ENCODE data around the gene LRRC42.
"Not testable (repeated sequence)": the region's sequence is repeated elsewhere in the genome, so short reads cannot be mapped to it uniquely, and the experiment has no call there.

DNA sequence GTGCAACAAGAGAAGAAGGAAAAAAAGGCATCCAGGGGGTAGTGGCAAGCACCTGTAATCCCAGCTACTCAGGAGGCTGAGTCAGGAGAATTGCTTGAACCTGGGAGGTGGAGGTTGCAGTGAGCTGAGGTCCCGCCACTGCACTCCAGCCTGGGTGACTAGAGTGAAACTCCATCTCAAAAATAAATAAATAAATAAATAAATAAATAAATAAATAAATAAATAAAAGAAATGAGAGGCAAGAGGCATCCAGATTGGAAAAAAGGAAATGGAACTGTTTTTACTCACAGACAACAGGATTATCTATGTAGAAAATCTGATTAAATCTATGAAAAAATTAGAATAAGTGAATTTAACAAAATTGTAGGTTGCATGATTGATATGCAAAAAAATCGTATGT, 48.4 kb downstream of the LRRC42 start:
- not testable (repeated sequence) for TF ChIP-seq POLR2A (IDR thresholded peaks at IDR 0.05)
- TF ChIP-seq, protein P1, sequence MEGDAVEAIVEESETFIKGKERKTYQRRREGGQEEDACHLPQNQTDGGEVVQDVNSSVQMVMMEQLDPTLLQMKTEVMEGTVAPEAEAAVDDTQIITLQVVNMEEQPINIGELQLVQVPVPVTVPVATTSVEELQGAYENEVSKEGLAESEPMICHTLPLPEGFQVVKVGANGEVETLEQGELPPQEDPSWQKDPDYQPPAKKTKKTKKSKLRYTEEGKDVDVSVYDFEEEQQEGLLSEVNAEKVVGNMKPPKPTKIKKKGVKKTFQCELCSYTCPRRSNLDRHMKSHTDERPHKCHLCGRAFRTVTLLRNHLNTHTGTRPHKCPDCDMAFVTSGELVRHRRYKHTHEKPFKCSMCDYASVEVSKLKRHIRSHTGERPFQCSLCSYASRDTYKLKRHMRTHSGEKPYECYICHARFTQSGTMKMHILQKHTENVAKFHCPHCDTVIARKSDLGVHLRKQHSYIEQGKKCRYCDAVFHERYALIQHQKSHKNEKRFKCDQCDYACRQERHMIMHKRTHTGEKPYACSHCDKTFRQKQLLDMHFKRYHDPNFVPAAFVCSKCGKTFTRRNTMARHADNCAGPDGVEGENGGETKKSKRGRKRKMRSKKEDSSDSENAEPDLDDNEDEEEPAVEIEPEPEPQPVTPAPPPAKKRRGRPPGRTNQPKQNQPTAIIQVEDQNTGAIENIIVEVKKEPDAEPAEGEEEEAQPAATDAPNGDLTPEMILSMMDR (IDR thresholded peaks at IDR 0.05 in 4 of 5, conservative IDR thresholded peaks at IDR 0.05 in 1 of 5): not testable (repeated sequence)
